Prostate gland (tissue), 2 donors: ENCODE data around the gene BMERB1.
"Not testable (repeated sequence)": the region's sequence is repeated elsewhere in the genome, so short reads cannot be mapped to it uniquely, and the experiment has no call there.

Experiments used
- POLR2A ChIP-seq: fragments of 450-650 bp; IDR thresholded peaks from one replicate; pipeline ENCODE4 v1.6.1; 2016; ENCODE audit warnings: antibody characterized with exemption, mild to moderate bottlenecking
- POLR2AphosphoS5 ChIP-seq: sonication (generic); formaldehyde crosslinking; IDR thresholded peaks from one replicate; pipeline ENCODE4 v1.6.1; 2017; ENCODE audit warnings: antibody characterized with exemption
- TF ChIP-seq, protein P1 (sequence below), 4 experiments: fragments of 200-600 bp in 2 of 4; fragments of 450-650 bp in 2 of 4; sonication (generic) in 2 of 4; IDR thresholded peaks; 1 replicate in 3 of 4; 2 replicates in 1 of 4; pipeline ENCODE4 v1.5.1; 2016 to 2019; ENCODE audit warnings: antibody characterized with exemption in 4 of 4, mild to moderate bottlenecking in 2 of 4, moderate library complexity in 2 of 4

GRCh38 chr16:15407756-15408155 lies 26.6 kb upstream of the BMERB1 start:
- TF ChIP-seq, protein P1, sequence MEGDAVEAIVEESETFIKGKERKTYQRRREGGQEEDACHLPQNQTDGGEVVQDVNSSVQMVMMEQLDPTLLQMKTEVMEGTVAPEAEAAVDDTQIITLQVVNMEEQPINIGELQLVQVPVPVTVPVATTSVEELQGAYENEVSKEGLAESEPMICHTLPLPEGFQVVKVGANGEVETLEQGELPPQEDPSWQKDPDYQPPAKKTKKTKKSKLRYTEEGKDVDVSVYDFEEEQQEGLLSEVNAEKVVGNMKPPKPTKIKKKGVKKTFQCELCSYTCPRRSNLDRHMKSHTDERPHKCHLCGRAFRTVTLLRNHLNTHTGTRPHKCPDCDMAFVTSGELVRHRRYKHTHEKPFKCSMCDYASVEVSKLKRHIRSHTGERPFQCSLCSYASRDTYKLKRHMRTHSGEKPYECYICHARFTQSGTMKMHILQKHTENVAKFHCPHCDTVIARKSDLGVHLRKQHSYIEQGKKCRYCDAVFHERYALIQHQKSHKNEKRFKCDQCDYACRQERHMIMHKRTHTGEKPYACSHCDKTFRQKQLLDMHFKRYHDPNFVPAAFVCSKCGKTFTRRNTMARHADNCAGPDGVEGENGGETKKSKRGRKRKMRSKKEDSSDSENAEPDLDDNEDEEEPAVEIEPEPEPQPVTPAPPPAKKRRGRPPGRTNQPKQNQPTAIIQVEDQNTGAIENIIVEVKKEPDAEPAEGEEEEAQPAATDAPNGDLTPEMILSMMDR (IDR thresholded peaks at IDR 0.05) = not testable (repeated sequence)
- TF ChIP-seq POLR2A, POLR2AphosphoS5: not testable (repeated sequence)
